GM19238 (cell line): Measurements from ENCODE around the gene CAMTA1.

ENCODE experiments used
- DNase-seq: peaks from one replicate; pipeline ENCODE4 v3.0.0; 2011; ENCODE audit warnings: low spot score; ENCODE audit not compliant: insufficient read length

CAMTA1 gene

DNA sequence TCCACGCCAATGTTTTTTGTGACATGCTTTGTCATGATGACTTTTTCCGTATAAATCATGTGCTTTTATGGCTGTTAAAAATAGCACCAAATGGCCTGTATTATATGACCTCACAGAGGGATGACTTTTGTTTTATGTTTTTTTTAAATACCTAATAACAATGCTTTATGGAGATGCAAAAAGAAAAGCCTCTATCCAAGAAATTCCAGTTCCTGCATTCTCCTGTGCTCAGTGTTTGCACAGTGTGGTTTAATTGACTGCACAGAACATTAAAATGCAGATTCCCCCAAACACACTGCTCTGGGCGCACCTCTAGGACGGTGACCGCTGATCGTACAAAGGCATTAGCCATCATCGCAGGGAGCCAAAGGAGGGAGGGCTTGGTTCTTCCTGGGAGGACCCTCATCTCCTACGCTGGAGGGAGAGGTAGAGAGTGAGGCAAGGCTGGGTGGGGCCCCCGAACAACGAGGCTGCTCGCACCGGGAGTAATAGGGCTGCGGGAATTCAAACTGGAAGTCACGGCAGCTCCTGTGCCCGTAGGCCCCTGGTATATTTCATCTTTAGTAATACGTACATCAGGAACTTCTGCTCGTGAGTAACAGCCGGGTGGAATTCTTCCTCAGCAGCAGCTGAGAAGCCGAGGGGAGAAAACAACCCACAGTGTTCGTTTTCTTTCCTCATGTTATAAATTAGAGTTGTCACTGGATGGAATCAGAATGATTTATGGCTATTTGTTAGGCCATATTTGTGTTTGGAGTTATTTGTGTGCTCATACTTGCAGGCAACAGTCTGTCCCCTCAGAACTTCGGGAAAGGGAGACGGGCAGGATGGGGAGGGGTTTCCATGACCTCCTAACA is 465.6 kb downstream of the CAMTA1 start:
- DNase-seq: no peak

DNA sequence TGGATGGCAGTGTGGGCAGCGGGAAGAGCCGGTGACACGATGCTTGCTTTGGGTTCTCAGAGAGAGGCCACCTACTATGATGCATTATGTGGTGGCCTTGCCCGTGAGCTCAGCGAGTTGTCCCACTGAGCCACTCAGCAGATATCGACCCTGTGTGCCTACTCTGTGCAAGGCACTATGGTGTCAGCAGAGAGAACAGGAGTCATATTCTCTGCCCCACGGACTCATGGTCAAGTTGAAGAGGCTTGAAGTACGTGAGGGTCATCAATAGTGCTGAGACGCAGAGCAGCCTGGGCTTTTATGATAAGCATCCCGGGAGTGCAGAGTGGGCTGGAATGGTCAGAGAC is 466.2 kb downstream of the CAMTA1 start:
- no peak for DNase-seq

DNA sequence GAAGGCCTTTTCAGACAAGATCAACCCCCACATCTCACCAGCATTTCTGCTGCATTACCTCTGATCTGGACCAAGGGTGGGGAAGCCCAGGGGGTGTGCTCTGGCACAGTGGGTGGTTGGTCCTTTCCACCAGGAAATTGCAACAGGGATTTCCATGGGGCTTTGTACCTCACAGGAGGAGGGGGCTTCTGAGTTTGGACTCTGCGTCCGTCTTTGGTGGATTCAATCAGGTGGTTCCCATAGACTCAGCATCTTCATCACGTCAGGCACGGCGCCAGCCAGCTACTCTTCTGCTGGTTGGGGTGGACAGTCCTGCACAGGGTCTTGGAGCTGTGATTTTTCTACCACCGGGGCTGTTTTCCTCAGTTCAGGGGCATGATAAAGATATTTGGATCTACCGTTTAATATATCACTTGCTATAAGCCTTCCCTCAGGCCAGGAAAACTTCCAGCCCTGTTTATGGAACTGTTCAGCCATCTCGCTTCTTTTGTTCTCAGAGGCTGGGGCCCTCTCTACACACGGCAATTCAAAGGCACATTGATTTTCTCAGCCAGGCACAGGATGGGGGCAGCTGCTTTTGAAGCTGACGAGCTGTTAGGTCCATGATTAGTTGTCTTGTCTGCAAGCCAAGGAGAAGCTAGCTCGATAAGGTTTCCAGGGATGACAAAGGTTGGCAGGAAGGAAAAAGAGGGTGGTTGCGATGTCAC is 467.3 kb downstream of the CAMTA1 start:
- no peak for DNase-seq

DNA sequence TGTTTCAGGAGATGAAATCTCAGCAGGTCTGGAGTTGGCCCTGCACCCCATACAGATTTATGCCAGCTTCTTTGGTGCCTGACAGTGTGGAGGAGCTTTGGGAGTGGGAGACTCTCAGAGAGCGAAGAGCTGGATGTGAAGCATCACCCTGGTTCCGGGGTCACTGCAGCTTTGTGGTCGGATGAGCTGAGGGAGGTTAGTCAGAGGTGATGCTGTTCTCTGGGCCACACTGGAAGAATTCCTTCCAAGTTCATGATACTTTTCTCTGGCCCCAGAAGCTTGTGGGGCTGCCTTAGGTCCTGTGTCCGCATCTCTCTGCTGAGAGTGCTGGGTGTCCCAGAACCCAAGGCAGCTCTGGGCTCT is 467.8 kb downstream of the CAMTA1 start:
- DNase-seq: no peak

DNA sequence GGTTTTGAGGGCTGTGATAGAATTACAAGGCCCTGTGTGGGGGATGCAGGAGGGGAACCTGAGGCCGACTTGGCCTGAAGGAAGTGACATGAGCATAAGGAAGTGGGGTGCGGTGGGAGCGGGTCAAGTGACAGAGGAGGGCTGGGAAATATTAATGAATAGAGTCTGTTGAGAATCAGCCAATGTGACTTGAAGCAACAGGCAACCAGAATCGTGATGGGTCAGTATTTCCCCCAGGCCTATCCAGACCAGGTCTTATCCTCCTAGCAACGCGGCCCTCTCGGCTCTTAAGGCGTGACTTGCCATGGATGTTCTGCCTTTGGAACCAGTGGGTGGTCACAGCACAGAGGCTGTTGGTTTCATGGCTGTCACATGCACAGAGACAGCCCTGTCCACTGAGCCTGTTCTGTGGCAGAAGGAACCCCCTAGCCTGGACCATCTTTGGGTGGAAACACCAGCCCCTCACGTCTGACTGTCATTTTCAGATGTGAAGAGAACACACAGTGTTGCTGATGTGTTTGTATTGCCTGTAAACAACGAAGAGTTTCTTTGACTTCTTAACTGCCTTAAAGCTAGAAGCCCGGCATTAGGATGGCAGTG is 468.8 kb downstream of the CAMTA1 start:
- no peak for DNase-seq

DNA sequence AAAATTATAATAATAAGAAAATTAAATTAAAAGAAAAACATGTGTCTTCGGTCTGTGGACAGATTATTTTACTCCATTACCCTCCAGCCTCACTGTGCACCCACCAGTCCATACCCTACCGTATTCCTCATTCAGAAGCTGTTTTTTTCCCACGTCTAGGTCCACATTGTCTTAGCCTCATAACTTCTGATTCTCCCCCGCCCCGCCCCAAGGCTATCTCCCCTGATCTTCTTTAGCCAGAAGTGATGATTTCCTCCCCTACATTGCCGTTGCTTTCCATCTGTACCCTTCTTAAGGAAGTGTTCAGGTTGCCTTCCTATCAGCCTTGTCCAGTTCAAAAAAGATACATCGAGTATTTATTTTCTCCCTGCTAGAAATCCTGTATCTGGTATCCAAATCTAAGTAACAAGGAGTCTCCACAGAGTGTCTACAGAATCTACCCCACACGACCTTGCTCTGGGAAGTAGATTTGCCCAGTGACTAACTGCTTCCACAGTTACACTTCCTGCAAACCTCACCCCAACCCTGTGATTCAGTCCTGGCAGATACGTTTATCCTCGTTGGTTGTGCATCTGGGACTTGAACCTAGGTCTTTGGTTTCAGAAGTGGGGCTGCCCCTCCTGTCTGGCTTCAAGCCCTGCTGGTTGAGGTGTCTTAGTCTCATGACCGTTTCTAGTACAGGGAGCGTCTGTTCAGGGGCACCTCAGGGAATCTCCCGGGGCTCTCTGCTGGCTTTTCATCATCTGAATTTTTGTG is 470.2 kb downstream of the CAMTA1 start:
- DNase-seq: no peak

DNA sequence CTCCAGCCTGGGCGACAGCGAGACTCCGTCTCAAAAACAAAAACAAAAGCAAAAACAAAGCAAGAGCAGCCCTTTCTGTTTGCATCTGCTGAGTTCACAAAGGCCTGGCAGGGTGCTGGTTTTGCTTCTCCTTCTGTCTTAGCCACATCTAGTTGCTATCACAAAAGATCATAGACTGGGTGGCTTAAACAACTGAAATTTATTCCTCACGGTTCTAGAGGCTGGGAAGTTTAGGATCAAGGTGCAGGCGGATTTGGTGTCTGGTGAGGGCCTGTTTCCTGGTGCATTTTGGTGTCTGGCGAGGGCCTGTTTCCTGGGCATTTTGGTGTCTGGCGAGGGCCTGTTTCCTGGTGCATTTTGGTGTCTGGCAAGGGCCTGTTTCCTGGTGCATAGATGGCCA is 471.3 kb downstream of the CAMTA1 start:
- no peak for DNase-seq

DNA sequence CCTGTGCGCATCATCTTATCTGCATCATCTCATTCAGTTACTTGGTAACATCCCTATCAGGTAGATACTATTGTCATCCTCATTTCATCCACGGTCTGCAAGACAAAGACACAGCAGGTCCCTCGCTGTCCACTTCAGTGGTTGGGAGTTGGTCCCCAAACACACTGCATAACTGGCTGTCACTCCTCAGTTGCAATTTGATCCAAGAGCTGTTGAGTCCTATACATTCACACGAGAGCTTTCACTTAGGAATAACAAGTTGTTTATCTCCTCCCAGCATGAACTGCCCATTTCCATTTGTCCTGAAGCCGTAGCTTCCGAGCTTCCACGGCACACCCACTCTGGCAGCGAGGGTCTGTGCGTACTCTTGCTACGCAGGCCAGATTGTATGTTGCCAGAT is 472.0 kb downstream of the CAMTA1 start:
- DNase-seq: no peak

DNA sequence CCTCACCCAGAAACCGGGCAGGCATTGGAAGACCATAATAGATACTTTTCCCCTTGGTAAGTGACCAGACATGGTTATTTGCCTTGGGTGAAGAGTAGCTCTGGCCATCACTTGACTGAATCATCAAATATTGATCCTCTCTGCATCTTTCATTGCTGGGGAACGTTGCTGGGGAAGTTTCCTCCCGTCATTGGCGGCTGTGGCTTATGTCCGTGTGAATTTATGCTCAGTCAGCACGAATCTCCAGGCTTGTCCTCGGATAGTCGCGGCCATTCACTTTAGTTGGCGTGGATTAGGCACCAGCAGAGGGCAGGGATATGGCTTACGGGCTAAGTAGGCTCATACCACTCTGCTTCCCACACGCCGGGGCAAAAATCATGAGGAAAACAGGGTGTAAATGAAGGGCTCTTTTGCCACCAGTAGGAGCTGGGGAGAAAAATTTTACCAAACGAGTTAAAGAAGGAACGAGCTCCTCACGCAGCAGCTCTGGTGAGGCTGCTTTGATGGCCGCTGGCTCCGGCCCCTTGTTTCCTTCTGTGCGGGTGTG is 473.4 kb downstream of the CAMTA1 start:
- no peak for DNase-seq

DNA sequence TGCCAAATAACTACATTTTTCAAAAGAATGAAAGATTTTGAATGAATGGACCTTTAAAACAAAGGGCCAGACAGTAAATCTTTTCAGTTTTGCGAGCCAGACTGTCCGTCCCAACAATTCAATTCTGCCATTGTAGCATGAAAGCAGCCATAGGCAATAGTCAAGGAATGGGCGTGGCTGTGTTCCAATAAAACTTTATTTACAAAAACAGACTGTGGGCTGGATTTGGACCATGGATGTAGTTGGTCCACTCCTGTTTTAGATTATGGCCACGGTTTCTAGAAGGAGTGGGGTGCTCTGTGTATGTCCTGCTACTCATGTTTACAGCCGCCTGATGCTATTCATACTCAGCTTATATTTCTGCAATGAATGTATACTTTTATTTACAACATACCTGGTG is 474.7 kb downstream of the CAMTA1 start:
- no peak for DNase-seq

DNA sequence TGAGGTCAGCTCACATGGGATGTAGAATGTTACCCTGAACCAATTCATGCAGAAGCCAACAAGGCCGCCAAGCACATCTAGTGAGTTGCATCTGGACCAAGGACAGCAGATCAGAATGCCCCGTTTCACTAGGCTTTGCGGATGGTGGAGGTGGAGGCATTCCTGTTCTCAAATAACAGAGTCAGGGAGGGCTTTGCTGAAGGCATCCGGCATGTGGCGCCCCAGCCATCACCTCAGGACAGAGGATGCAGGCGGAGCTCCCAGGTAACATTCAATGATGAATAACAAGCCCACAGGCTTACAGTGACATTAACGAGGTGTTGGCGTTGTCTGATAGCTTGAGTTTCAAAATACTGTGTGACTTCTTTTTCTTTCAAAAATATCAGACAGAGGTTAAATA is 476.2 kb downstream of the CAMTA1 start:
- DNase-seq: no peak

DNA sequence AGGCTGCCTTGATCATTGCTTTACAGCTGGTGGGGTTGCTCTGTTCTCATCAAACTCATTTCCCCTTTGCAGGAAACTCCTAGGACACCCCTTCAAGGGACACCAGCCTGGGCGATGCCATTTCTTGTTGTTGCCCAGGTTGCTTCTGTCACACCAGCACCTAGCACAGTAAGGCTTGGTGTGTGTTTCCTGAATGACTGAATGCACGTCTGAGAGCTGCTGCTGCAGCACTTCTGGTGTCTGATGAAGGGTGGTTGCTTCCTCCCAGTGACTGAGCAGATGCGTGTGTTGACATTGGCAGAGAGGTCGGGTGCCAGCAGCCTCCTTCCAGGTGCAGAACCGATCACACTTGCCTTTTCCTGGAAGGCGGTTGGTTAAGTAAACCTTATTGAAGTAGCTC is 477.4 kb downstream of the CAMTA1 start:
- no peak for DNase-seq

DNA sequence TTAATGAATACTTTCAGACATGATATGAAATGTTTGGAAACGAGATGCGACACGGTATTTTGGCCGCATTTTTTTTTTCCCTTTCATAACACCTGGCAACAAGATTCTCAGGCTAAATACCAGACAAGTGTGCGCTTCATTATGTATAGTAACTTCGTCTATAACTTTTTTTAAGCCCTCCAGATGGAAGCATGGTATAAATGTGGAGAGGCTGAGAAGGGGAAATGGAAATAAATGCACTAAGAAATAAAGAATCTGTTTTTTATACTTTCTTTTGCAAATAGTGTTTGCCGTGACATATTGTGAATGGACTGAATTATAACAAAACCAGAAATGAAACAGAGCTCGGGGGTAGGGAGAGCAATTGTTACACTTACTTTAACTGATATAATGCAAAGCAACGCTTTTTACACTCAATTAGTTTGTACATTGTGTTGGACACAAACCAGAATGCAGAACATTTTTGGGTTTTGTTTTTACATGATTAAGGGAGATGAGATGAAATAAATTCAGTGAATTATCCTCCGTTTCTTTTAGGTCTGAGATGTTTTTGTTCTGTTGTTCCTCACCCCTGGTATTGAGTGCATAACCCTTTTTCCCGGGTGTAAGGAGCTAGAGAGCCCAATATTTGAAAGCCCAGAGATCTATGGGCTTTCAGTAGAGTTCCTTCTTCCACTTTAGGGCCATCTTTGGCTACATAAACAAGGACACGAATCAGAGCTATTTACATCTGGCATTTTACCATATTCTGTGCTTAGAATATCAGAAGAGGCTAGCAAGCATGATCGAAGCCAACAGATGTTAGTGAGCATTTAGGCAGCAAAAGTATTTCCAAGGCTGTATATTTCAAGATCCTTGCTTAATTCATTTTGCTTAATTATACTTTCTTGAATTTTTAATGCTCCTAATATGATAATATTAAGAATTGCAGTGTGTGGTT is 478.0 kb downstream of the CAMTA1 start:
- DNase-seq: no peak

DNA sequence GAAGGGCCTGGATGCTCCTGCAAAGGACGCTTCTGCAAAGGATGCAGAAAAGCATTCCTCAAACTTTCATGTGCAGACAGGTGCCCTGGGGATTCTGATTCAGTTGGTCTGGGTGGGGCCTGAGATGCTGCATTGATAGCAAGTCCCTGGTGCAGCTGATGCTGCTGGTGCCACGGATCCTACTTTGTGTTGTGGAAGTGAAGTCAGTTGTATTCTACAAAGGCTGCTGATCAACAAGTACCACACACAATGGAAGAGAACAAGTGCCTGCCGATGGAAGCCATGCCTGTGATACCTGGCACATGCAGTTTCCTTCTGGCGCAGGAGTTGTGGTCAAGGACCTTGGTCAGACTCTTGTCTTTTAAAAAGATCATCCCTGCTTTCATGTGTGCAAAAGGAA is 478.8 kb downstream of the CAMTA1 start:
- no peak for DNase-seq

DNA sequence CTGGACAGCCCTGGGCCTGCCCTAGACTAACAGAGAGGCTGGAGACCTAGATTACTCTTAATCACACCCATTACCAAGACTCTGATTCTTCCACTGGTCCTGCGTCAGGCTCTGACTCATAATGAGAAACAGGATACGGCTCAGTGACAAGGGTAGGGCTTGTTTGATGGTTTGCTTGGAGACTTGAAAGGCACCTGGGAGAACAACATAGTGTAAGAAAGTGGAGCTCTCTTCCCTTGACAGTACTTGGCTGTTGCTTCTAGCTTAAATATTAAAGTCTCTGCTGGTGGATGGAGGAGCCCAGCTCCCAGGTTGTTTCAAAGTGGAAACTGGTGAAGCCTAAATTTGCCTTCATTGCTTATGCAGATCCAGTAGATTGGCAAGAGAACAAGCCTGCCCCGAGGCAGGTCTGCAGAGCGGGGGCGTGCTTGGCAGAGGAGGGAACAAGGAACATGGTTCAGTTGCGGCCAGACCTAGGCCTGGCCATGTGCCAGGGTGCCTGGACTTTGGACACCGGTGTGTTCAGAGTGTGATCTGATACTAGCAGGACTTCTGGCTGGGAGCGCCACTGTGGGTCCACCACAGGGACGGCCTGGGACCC is 480.6 kb downstream of the CAMTA1 start:
- DNase-seq: no peak

DNA sequence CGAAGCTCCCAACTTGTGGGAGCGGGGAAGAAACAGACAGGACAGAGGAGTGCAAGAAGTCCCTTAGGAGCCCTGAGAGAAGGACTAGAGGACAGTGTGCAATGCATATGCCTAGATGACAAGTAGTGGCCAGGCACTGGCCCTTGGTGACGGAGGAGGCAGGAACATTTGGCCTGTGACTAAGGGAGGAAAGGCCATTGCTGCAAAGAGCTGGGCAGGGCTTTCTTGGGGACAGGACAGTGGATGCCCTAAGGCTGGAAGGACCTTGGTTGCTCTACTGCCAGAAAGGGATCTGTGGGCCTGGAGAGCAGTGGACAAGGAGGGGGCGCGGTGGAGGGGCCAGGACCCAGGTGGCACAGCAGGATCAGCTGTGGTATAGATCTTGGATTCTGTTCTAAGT is 481.3 kb downstream of the CAMTA1 start:
- DNase-seq: no peak

DNA sequence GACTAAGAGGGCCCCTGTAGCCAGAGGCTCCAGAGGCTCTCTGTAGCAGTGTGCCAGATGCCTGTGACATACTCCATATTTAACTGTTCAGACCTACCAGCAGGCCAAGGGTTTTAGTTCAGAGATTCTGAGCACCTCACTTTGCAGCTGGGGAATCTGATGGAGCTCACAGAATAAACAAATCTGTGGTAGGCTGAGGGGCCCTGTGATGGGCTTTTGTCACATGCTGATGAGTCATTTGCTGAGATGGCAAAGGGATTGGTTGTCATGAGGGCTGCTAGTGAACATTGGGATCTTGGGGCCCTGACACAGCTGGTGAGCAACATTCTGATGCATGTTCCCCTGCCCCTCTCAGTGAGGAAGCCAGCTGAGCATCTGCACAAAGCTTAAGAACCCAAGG is 482.2 kb downstream of the CAMTA1 start:
- DNase-seq: no peak

DNA sequence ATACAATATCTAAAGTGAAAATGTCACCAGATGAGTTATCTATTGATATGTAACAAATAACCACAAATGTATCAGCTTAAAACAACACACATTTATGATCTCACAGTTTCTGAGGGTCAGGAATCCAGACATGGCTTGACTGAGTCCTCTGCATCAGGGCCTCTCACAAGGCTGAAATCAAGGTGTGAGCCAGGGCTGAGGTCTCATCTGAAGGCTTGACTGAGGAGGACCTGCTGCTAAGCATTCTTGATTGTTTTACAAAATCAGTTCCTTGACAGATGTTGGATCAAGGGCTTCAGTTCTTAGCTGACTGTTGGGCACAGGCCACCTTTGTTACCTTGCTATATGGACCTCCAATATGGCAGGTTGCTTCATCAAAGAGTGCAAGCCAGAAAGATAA is 483.7 kb downstream of the CAMTA1 start:
- no peak for DNase-seq

DNA sequence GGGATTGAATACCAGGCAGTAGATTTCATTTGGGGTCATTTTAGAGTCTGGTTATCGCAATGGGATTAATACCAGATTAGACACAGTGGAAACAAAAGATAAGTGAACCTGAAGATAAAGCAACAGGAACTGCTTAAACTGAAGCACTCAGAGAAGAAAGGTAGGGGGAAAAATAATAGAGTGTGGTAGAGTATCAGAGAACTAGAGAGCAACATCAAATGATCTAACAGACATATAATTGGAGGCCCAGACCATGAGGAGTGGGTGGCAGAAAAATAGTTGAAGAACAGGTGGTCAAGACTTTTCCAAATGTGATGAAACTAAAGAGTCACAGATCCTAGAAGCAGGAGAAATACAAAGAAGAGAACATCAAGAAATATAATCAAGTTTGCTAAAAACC is 484.3 kb downstream of the CAMTA1 start:
- no peak for DNase-seq

DNA sequence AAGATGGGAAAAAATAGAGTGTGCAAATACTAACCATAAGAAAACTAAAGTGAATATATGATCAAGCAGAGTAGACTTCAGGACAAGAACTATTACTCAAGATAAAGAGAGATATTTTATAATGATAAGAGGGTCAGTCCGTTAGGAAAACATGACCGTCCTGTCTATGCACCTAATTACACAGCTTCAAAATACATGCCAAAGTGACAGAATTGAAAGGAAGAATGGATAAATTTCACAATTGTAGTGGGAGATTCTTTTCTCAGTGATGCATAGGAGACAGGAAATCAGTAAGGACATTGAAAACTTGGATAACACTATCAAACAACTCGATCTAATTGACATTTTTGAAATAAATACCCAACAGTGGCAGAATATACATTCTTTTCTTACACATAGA is 489.0 kb downstream of the CAMTA1 start:
- DNase-seq: no peak
